Measurements from ENCODE around the gene C1GALT1. TPM values are rescaled to one million over a fixed set of nuclear protein-coding genes. Genes with fewer than 3 reads are reported as not detected.

C1GALT1 gene
- total RNA-seq, 1 donor from 2014 or later: 15.3 TPM

DNA sequence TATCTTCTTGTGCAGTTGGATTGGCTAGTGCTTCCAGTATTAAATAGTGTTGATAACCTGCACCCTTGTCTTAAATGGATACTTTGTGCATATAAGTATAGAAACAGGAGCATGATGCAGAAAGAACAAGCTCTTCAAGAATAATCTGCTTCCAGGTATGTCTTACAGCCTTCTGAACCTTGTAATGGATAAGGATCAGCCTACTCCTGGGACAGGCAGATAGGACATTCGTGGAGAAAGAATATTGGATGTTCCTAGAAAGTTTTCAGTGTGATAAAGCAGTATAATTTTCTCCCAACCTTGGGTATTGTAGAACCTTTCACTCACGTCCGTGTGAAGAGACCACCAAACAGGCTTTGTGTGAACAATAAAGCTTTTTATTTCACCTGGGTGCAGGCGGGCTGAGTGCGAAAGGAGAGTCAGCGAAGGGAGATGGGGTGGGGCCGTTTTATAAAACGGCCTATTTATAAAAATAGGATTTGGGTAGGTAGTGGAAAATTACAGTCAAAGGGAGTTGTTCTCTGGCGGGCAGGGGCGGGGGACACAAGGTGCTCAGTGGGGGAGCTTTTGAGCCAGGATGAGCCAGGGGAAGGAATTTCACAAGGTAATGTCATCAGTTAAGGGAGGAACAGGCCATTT is 27.2 kb downstream of the C1GALT1 start:
- peak overlapping the region; percentile 90 for H3K27ac Mint-ChIP-seq (ENCODE audit: unreplicated experiment)
- H3K27me3 Mint-ChIP-seq (ENCODE audit: unreplicated experiment): peaks cover 2% of the 10 kb centered on the region

DNA sequence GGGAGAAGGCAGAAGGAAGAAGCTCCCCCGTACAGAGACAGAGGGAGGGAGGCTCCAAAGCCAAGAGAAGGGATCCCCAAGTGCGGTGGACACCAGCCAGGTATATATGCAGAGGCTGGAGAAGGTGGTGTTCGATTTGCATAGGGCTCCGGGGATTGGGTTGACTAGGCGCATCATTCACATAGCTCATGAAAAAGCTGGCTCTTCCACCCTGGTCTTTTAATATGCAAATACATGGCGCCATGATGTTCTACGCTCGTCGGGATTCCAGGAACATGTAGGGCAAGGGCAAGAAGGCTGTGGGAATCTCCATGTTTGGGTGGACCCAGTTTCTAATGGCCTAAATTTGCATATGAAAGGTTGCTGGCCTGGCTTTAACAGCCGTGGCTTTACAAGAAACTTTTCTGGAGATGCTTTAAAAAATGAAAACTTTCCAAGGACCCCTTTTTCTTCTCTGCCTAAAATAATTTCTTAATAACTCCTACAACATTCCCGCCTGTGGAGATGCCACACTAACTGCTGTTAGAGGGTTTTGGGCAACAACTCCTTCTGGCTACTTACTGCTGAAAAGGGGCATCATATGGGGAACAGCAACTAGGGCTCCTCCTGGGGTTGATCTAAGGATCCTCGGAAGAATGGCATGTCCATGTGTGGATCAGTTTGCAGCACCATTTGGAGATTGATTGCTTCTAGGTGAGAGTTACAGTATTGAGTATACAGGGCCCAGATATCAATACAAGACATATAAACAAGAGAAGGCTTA is 28.3 kb downstream of the C1GALT1 start:
- Mint-ChIP-seq H3K27ac (ENCODE audit: unreplicated experiment) (no peak overlapping the region), H3K4me3 (ENCODE audit: unreplicated experiment) (peak overlapping the region; percentile 47), H3K36me3 (ENCODE audit: unreplicated experiment) (no peaks in the 10 kb centered on the region), H3K9me3 (ENCODE audit: unreplicated experiment) (no peaks in the 10 kb centered on the region), H3K4me1 (ENCODE audit: low read depth, unreplicated experiment) (peaks cover 22% of the 10 kb centered on the region), H3K27me3 (ENCODE audit: unreplicated experiment) (peaks cover 2% of the 10 kb centered on the region)
- no peak for DNase-seq
- TF ChIP-seq, protein P1, sequence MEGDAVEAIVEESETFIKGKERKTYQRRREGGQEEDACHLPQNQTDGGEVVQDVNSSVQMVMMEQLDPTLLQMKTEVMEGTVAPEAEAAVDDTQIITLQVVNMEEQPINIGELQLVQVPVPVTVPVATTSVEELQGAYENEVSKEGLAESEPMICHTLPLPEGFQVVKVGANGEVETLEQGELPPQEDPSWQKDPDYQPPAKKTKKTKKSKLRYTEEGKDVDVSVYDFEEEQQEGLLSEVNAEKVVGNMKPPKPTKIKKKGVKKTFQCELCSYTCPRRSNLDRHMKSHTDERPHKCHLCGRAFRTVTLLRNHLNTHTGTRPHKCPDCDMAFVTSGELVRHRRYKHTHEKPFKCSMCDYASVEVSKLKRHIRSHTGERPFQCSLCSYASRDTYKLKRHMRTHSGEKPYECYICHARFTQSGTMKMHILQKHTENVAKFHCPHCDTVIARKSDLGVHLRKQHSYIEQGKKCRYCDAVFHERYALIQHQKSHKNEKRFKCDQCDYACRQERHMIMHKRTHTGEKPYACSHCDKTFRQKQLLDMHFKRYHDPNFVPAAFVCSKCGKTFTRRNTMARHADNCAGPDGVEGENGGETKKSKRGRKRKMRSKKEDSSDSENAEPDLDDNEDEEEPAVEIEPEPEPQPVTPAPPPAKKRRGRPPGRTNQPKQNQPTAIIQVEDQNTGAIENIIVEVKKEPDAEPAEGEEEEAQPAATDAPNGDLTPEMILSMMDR (IDR thresholded peaks at IDR 0.05; ENCODE audit: partially characterized antibody, unreplicated experiment): no peak

More for the DNA sequence above, 27.2 kb downstream of the C1GALT1 start:
- Mint-ChIP-seq H3K9me3 (ENCODE audit: unreplicated experiment) (no peaks in the 10 kb centered on the region), H3K4me1 (ENCODE audit: low read depth, unreplicated experiment) (peaks cover 22% of the 10 kb centered on the region), H3K4me3 (ENCODE audit: unreplicated experiment) (peak overlapping the region; percentile 32), H3K36me3 (ENCODE audit: unreplicated experiment) (no peaks in the 10 kb centered on the region)
- TF ChIP-seq, protein P1 (IDR thresholded peaks at IDR 0.05; ENCODE audit: partially characterized antibody, unreplicated experiment): no peak
- no peak for DNase-seq

DNA sequence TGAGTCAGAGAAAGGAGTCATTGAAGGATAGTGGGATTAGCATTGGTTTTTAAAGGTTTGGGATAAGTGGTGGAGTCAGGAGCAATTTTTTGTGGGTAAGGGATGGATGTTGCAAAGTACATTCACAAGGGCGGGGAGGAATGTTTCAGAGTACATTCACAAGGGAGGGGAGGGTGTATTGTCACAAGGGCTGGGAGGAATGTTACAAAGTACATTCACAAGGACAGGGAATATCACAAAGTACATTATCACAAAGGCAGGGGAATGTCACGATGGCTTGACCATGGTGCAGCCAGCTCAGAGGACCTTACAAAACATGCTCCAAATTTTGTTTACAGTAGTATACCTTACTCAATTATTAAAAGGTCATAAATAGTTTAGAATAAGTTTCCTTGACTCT is 30.3 kb downstream of the C1GALT1 start:
- Mint-ChIP-seq H3K4me1 (ENCODE audit: low read depth, unreplicated experiment) (peaks cover 17% of the 10 kb centered on the region), H3K36me3 (ENCODE audit: unreplicated experiment) (no peaks in the 10 kb centered on the region)

DNA sequence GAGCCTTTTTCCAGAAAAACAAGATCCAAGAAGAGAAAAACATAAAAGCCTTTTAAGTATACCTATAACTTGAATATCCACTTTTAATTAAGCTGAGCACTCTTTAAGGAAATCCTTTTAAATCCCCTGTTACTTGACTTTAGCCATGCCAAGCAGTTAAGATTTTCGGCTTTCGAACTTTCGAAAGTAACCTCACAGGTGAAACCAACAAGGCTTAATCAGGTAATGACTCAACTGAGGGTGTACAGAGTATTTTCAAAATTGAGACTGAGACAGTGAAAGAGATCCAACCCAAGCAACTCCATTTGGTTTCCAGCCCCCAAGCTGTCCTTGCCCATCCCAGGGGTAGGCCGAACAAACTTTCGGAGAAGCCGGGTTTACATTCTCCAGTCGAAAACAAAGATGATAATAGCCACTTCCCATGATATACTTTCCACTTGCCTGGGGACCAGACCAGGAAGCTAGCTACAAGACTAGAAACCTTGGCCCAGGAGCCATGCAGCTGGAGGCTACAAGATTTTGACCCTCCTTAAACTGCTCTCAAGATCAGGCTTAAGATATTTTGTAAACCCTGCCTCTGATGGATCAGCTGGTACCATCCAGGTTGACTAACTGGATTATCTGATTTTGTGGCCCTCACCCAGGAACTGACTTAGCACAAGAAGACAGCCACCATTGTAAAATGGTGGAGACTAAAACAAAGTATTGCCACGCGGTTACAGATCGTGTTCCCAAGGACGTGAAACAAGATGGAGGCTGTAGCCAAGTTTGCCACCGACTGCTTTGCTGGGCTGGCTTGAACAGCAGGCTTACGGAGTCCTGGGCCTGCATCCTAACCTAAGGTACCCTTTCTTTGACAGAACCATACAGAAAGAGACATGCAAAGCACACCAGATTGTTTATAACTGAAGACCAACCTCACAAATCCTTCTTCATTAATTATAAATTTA is 32.3 kb downstream of the C1GALT1 start:
- peaks cover 13% of the 10 kb centered on the region for H3K4me1 Mint-ChIP-seq (ENCODE audit: low read depth, unreplicated experiment)
- H3K27ac Mint-ChIP-seq (ENCODE audit: unreplicated experiment): no peak overlapping the region
- no peaks in the 10 kb centered on the region for H3K36me3 Mint-ChIP-seq (ENCODE audit: unreplicated experiment)
- TF ChIP-seq, protein P1 (IDR thresholded peaks at IDR 0.05; ENCODE audit: partially characterized antibody, unreplicated experiment): no peak
- no peaks in the 10 kb centered on the region for H3K9me3 Mint-ChIP-seq (ENCODE audit: unreplicated experiment)
- no peak for DNase-seq
- H3K4me3 Mint-ChIP-seq (ENCODE audit: unreplicated experiment): no peak overlapping the region
- H3K27me3 Mint-ChIP-seq (ENCODE audit: unreplicated experiment): peaks cover 2% of the 10 kb centered on the region

More for the DNA sequence above, 30.3 kb downstream of the C1GALT1 start:
- Mint-ChIP-seq H3K9me3 (ENCODE audit: unreplicated experiment) (no peaks in the 10 kb centered on the region), H3K27me3 (ENCODE audit: unreplicated experiment) (peaks cover 2% of the 10 kb centered on the region), H3K4me3 (ENCODE audit: unreplicated experiment) (no peak overlapping the region), H3K27ac (ENCODE audit: unreplicated experiment) (no peak overlapping the region)
- no peak for DNase-seq
- TF ChIP-seq, protein P1 (IDR thresholded peaks at IDR 0.05; ENCODE audit: partially characterized antibody, unreplicated experiment): no peak

Data from glutamatergic neuron (in vitro differentiated cells).